DOHH2 (cell line): ENCODE measurements around the gene RBMS3.

ENCODE experiments used
- H3F3A ChIP-seq: fragments of 200-600 bp; sonication (generic), shearing (Covaris generic); 2 replicates; pipeline ENCODE4 v1.6.0; 2016; ENCODE audit warnings: antibody characterized with exemption, mild to moderate bottlenecking; ENCODE audit not compliant: control insufficient read depth, insufficient read depth
- H3K27ac ChIP-seq: fragments of 200-600 bp; sonication (generic); 2 replicates; pipeline ENCODE4 v1.5.1; 2014; ENCODE audit warnings: low read depth, mild to moderate bottlenecking, low read length, moderate library complexity
- H3K27me3 ChIP-seq: fragments of 200-600 bp; sonication (generic); 2 replicates; pipeline ENCODE4 v1.6.1; 2014; ENCODE audit warnings: mild to moderate bottlenecking, low read length, mixed read lengths; ENCODE audit not compliant: control insufficient read depth
- H3K36me3 ChIP-seq: fragments of 200-600 bp; sonication (generic); 2 replicates; pipeline ENCODE4 v1.6.1; 2014; ENCODE audit warnings: mild to moderate bottlenecking, low read length, moderate library complexity, mixed read lengths; ENCODE audit not compliant: control insufficient read depth
- H3K4me1 ChIP-seq: fragments of 200-600 bp; sonication (generic); 2 replicates; pipeline ENCODE4 v1.6.1; 2014; ENCODE audit warnings: mild to moderate bottlenecking, low read length, mixed read lengths; ENCODE audit not compliant: control insufficient read depth
- H3K4me2 ChIP-seq: fragments of 200-600 bp; sonication (generic); 2 replicates; pipeline ENCODE4 v1.6.0; 2014; ENCODE audit warnings: mild to moderate bottlenecking, low read length, moderate library complexity
- H3K4me3 ChIP-seq: fragments of 200-600 bp; sonication (generic); 2 replicates; pipeline ENCODE4 v1.5.1; 2014; ENCODE audit warnings: mild to moderate bottlenecking, low read length, mixed read lengths
- H3K79me2 ChIP-seq: fragments of 200-600 bp; sonication (generic); 2 replicates; pipeline ENCODE4 v1.6.1; 2014; ENCODE audit warnings: mild to moderate bottlenecking, low read length, mixed read lengths; ENCODE audit not compliant: control insufficient read depth
- H3K9me2 ChIP-seq: fragments of 200-600 bp; sonication (generic); replicated peaks from 2 replicates; pipeline ENCODE4 v1.6.1; 2014; ENCODE audit warnings: mild to moderate bottlenecking, low read length, mixed read lengths; ENCODE audit not compliant: control insufficient read depth
- H3K9me3 ChIP-seq: fragments of 200-600 bp; sonication (generic); 2 replicates; pipeline ENCODE4 v1.6.1; 2014; ENCODE audit warnings: antibody characterized with exemption, low read length, mixed read lengths; ENCODE audit not compliant: control insufficient read depth, insufficient read depth
- H4K20me1 ChIP-seq: fragments of 200-600 bp; sonication (generic); 2 replicates; pipeline ENCODE4 v1.6.0; 2014; ENCODE audit warnings: low read depth, mild to moderate bottlenecking, antibody characterized with exemption, low read length, moderate library complexity; ENCODE audit not compliant: control insufficient read depth, insufficient read depth
- CTCF ChIP-seq: fragments of 200-600 bp; sonication (generic); IDR thresholded peaks from one replicate; pipeline ENCODE4 v1.5.1; 2014; ENCODE audit warnings: antibody characterized with exemption, mild to moderate bottlenecking, low read depth, low read length; ENCODE audit not compliant: poor library complexity, severe bottlenecking
- EZH2phosphoT487 ChIP-seq: fragments of 200-600 bp; sonication (generic); IDR thresholded peaks from 2 replicates; pipeline ENCODE4 v1.6.1; 2017; ENCODE audit warnings: borderline replicate concordance, mild to moderate bottlenecking, antibody characterized with exemption, low read length, moderate library complexity, mixed read lengths

RBMS3 gene

GRCh38 chr3:29757054-29757777, 476.3 kb downstream of the RBMS3 start:
- Histone ChIP-seq H3K79me2 (no peaks in the 10 kb centered on the region), H3F3A (no peaks in the 10 kb centered on the region), H3K27ac (no peak overlapping the region), H3K27me3 (no peaks in the 10 kb centered on the region), H3K4me3 (no peak overlapping the region), H3K4me2 (no peak overlapping the region), H4K20me1 (no peaks in the 10 kb centered on the region), H3K4me1 (no peaks in the 10 kb centered on the region), H3K9me2 (no peaks in the 10 kb centered on the region), H3K9me3 (no peaks in the 10 kb centered on the region), H3K36me3 (no peaks in the 10 kb centered on the region)
- no peak for TF ChIP-seq CTCF
- TF ChIP-seq EZH2phosphoT487 = no peak

GRCh38 chr3:29758108-29758433, 477.2 kb downstream of the RBMS3 start:
- Histone ChIP-seq H3K79me2 (no peaks in the 10 kb centered on the region), H3K4me2 (no peak overlapping the region), H3K27ac (no peak overlapping the region), H3K9me2 (no peaks in the 10 kb centered on the region), H3K4me1 (no peaks in the 10 kb centered on the region), H3K9me3 (no peaks in the 10 kb centered on the region), H3K4me3 (no peak overlapping the region), H3F3A (no peaks in the 10 kb centered on the region), H4K20me1 (no peaks in the 10 kb centered on the region), H3K36me3 (no peaks in the 10 kb centered on the region), H3K27me3 (no peaks in the 10 kb centered on the region)
- TF ChIP-seq EZH2phosphoT487 (no peak), CTCF (no peak)

GRCh38 chr3:29758434-29759322, 477.8 kb downstream of the RBMS3 start:
- TF ChIP-seq EZH2phosphoT487 (no peak), CTCF (no peak)
- no peaks in the 10 kb centered on the region for H3K4me1 ChIP-seq
- no peaks in the 10 kb centered on the region for H4K20me1 ChIP-seq
- no peaks in the 10 kb centered on the region for H3K9me3 ChIP-seq
- H3K27me3 ChIP-seq = no peaks in the 10 kb centered on the region
- no peaks in the 10 kb centered on the region for H3F3A ChIP-seq
- no peaks in the 10 kb centered on the region for H3K79me2 ChIP-seq
- no peaks in the 10 kb centered on the region for H3K9me2 ChIP-seq
- H3K36me3 ChIP-seq = no peaks in the 10 kb centered on the region
- H3K4me2 ChIP-seq = no peak overlapping the region
- no peak overlapping the region for H3K4me3 ChIP-seq
- no peak overlapping the region for H3K27ac ChIP-seq
